ENCODE data around the gene STK11IP.

Gene STK11IP

DNA sequence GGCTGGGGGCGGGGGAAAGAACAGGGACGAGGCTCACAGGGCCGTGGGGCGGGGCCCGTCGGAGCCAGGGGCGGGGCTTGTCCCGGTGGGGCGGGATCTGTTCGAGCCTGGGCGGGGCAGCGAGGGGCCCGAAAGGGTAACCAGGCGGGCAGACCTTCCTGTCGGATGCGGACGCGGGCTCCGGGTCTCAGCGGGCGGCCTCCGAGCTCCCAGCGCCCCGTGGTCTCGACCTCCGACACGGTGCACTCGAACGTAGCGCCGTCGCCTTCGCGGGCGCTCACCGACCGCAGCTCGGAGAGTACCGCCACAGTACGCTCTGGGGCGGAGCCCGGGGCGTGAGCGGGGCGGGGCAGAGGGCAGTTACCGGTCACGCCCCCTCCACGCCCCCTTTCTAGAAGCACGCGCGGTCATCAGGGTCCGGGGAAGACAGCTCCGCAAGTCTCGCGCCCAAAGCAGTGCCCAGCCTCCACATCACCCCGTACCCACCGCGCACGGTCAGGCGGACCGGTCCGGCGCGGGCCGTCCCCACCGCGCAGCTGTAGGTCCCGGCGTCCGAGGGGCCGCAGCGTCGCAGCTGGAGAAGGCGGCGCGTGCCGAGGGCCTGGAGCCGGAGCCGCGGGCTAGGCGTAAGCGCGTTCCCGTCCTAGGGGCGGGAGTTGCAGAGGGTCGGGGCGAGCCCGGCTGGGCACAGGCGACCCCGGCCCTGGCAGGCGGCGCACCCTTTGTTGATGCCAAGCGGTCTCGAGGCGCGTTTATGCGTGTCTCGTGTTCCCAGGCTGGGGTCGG is 45.1 kb upstream of the STK11IP start:
- peak overlapping the region; percentile 61 for H3K4me3 ChIP-seq (ENCODE audit: low read depth, low read length)
- no peak overlapping the region; the same call in 1 of the 2 replicates for H3K27ac ChIP-seq (ENCODE audit: extremely low read depth, low read depth, low read length)
- H3K9me3 ChIP-seq (ENCODE audit: control insufficient read depth, insufficient read depth, low read depth, low read length), result no peaks in the 10 kb centered on the region
- POLR2A ChIA-PET, result interaction anchor here (0.9 to 3.4 kb wide), 7 partner anchors 9 to 54 kb away, joined by 3 to 25 read pairs (median 6); partner anchors contain the start of genes CHPF, GMPPA, OBSL1 and STK11IP
- H3K4me1 ChIP-seq (ENCODE audit: control insufficient read depth, insufficient read depth, low read length), result peaks cover 3% of the 10 kb centered on the region; the same call in 1 of the 2 replicates
- peaks cover 0 to 19% of the 10 kb centered on the region in 2 experiments; a peak in 1 of 3 replicates for H3K36me3 ChIP-seq (ENCODE audit: control insufficient read depth in 2 of 2, insufficient read depth in 1 of 2, low read length in 2 of 2)
- CTCF ChIA-PET, result interaction anchor here (0.6 to 2.8 kb wide), 6 partner anchors 8 to 164 kb away, joined by 3 to 20 read pairs (median 5); partner anchors contain the start of genes INHA and OBSL1
- TF ChIP-seq ZNF10 (tag by site-specific recombination; IDR thresholded peaks at IDR 0.05) (peak; percentile 85), ZBTB8A (tag by site-specific recombination; IDR thresholded peaks at IDR 0.05) (peak; percentile 64), SP7 (tag by site-specific recombination; IDR thresholded peaks at IDR 0.05) (peak; percentile 48; the same call in 1 of the 2 replicates), HOXC10 (CRISPR knock-in tag; IDR thresholded peaks at IDR 0.05) (0 out of 2 replicates have a peak, but pooled peaks have one; percentile 70), KLF1 (tag by site-specific recombination; IDR thresholded peaks at IDR 0.05) (peak; percentile 97), ZNF501 (tag by site-specific recombination; IDR thresholded peaks at IDR 0.05) (0 out of 2 replicates have a peak, but pooled peaks have one; percentile 15), KLF10 (tag by site-specific recombination; IDR thresholded peaks at IDR 0.05) (peak; percentile 99), GLI2 (tag by site-specific recombination; IDR thresholded peaks at IDR 0.05; ENCODE audit: borderline replicate concordance, low read depth) (no peak), SP2 (tag by site-specific recombination; IDR thresholded peaks at IDR 0.05) (peak; percentile 81), ZNF791 (tag by site-specific recombination; IDR thresholded peaks at IDR 0.05) (no peak), ZFHX2 (tag by site-specific recombination; conservative IDR thresholded peaks at IDR 0.05) (0 out of 2 replicates have a peak, but pooled peaks have one; percentile 5), SP3 (tag by site-specific recombination; IDR thresholded peaks at IDR 0.05) (peak; percentile 99), ZNF335 (tag by site-specific recombination; conservative IDR thresholded peaks at IDR 0.05) (peak; percentile 47; the same call in 1 of the 2 replicates), KLF8 (tag by site-specific recombination; IDR thresholded peaks at IDR 0.05) (peak; percentile 96), KLF16 (tag by site-specific recombination; IDR thresholded peaks at IDR 0.05) (peak; percentile 90), ZNF19 (tag by site-specific recombination; IDR thresholded peaks at IDR 0.05; ENCODE audit: low read depth) (no peak), ZNF175 (tag by site-specific recombination; IDR thresholded peaks at IDR 0.05) (no peak)
- TF ChIP-seq, protein P1, sequence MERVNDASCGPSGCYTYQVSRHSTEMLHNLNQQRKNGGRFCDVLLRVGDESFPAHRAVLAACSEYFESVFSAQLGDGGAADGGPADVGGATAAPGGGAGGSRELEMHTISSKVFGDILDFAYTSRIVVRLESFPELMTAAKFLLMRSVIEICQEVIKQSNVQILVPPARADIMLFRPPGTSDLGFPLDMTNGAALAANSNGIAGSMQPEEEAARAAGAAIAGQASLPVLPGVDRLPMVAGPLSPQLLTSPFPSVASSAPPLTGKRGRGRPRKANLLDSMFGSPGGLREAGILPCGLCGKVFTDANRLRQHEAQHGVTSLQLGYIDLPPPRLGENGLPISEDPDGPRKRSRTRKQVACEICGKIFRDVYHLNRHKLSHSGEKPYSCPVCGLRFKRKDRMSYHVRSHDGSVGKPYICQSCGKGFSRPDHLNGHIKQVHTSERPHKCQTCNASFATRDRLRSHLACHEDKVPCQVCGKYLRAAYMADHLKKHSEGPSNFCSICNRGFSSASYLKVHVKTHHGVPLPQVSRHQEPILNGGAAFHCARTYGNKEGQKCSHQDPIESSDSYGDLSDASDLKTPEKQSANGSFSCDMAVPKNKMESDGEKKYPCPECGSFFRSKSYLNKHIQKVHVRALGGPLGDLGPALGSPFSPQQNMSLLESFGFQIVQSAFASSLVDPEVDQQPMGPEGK (tag by site-specific recombination; IDR thresholded peaks at IDR 0.05), result peak; percentile 49; the same call in 1 of the 2 replicates
- TF ChIP-seq, protein P2, sequence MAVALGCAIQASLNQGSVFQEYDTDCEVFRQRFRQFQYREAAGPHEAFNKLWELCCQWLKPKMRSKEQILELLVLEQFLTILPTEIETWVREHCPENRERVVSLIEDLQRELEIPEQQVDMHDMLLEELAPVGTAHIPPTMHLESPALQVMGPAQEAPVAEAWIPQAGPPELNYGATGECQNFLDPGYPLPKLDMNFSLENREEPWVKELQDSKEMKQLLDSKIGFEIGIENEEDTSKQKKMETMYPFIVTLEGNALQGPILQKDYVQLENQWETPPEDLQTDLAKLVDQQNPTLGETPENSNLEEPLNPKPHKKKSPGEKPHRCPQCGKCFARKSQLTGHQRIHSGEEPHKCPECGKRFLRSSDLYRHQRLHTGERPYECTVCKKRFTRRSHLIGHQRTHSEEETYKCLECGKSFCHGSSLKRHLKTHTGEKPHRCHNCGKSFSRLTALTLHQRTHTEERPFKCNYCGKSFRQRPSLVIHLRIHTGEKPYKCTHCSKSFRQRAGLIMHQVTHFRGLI (tag by site-specific recombination; IDR thresholded peaks at IDR 0.05), result no peak
- TF ChIP-seq, protein P3, sequence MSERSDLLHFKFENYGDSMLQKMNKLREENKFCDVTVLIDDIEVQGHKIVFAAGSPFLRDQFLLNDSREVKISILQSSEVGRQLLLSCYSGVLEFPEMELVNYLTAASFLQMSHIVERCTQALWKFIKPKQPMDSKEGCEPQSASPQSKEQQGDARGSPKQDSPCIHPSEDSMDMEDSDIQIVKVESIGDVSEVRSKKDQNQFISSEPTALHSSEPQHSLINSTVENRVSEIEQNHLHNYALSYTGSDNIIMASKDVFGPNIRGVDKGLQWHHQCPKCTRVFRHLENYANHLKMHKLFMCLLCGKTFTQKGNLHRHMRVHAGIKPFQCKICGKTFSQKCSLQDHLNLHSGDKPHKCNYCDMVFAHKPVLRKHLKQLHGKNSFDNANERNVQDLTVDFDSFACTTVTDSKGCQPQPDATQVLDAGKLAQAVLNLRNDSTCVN (tag by site-specific recombination; optimal IDR thresholded peaks at IDR 0.05), result peak; percentile 78
- TF ChIP-seq, protein P4, sequence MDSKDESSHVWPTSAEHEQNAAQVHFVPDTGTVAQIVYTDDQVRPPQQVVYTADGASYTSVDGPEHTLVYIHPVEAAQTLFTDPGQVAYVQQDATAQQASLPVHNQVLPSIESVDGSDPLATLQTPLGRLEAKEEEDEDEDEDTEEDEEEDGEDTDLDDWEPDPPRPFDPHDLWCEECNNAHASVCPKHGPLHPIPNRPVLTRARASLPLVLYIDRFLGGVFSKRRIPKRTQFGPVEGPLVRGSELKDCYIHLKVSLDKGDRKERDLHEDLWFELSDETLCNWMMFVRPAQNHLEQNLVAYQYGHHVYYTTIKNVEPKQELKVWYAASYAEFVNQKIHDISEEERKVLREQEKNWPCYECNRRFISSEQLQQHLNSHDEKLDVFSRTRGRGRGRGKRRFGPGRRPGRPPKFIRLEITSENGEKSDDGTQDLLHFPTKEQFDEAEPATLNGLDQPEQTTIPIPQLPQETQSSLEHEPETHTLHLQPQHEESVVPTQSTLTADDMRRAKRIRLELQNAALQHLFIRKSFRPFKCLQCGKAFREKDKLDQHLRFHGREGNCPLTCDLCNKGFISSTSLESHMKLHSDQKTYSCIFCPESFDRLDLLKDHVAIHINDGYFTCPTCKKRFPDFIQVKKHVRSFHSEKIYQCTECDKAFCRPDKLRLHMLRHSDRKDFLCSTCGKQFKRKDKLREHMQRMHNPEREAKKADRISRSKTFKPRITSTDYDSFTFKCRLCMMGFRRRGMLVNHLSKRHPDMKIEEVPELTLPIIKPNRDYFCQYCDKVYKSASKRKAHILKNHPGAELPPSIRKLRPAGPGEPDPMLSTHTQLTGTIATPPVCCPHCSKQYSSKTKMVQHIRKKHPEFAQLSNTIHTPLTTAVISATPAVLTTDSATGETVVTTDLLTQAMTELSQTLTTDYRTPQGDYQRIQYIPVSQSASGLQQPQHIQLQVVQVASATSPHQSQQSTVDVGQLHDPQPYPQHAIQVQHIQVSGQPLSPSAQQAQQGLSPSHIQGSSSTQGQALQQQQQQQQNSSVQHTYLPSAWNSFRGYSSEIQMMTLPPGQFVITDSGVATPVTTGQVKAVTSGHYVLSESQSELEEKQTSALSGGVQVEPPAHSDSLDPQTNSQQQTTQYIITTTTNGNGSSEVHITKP (tag by site-specific recombination; IDR thresholded peaks at IDR 0.05), result 0 out of 2 replicates have a peak, but pooled peaks have one; percentile 14
- TF ChIP-seq, protein P5, sequence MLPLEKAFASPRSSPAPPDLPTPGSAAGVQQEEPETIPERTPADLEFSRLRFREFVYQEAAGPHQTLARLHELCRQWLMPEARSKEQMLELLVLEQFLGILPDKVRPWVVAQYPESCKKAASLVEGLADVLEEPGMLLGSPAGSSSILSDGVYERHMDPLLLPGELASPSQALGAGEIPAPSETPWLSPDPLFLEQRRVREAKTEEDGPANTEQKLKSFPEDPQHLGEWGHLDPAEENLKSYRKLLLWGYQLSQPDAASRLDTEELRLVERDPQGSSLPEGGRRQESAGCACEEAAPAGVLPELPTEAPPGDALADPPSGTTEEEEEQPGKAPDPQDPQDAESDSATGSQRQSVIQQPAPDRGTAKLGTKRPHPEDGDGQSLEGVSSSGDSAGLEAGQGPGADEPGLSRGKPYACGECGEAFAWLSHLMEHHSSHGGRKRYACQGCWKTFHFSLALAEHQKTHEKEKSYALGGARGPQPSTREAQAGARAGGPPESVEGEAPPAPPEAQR (tag by site-specific recombination; IDR thresholded peaks at IDR 0.05), result no peak
- TF ChIP-seq, protein P6, sequence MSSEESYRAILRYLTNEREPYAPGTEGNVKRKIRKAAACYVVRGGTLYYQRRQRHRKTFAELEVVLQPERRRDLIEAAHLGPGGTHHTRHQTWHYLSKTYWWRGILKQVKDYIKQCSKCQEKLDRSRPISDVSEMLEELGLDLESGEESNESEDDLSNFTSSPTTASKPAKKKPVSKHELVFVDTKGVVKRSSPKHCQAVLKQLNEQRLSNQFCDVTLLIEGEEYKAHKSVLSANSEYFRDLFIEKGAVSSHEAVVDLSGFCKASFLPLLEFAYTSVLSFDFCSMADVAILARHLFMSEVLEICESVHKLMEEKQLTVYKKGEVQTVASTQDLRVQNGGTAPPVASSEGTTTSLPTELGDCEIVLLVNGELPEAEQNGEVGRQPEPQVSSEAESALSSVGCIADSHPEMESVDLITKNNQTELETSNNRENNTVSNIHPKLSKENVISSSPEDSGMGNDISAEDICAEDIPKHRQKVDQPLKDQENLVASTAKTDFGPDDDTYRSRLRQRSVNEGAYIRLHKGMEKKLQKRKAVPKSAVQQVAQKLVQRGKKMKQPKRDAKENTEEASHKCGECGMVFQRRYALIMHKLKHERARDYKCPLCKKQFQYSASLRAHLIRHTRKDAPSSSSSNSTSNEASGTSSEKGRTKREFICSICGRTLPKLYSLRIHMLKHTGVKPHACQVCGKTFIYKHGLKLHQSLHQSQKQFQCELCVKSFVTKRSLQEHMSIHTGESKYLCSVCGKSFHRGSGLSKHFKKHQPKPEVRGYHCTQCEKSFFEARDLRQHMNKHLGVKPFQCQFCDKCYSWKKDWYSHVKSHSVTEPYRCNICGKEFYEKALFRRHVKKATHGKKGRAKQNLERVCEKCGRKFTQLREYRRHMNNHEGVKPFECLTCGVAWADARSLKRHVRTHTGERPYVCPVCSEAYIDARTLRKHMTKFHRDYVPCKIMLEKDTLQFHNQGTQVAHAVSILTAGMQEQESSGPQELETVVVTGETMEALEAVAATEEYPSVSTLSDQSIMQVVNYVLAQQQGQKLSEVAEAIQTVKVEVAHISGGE (tag by site-specific recombination; conservative IDR thresholded peaks at IDR 0.05; ENCODE audit: low read depth), result 0 out of 2 replicates have a peak, but pooled peaks have one; percentile 1

All from HEK293 (cell line).